Breast epithelium (tissue), 4 donors: Measurements from ENCODE around the gene MSH6. TPM values are rescaled to one million over a fixed set of nuclear protein-coding genes. Genes with fewer than 3 reads are reported as not detected.

ENCODE experiments used
- DNase-seq, 2 donors: peaks; one replicate each; pipeline ENCODE4 v3.0.0-alpha.2; 2019; ENCODE audit warnings: low spot score in 2 of 2
- H3K27ac ChIP-seq, 2 donors: fragments of 200-600 bp; sonication (generic) in 1 of 2; one replicate each; pipeline ENCODE4 v1.5.1; 2016 to 2019; ENCODE audit warnings: mild to moderate bottlenecking in 1 of 2
- H3K27me3 ChIP-seq, 2 donors: fragments of 200-600 bp; sonication (generic) in 1 of 2; one replicate each; pipeline versions ENCODE4 v1.5.1 to v1.6.0; 2017 to 2019; ENCODE audit warnings: control low read depth in 1 of 2, mild to moderate bottlenecking in 1 of 2
- H3K36me3 ChIP-seq: fragments of 200-600 bp; one replicate; pipeline ENCODE4 v1.5.1; 2019
- H3K4me1 ChIP-seq, 2 donors: fragments of 200-600 bp; sonication (generic); one replicate each; pipeline ENCODE4 v1.5.1; 2016 to 2019; ENCODE audit warnings: control low read depth in 1 of 2
- H3K4me3 ChIP-seq, 3 donors: fragments of 200-600 bp; sonication (generic); 1 replicate in 2 of 3; 2 replicates in 1 of 3; pipeline ENCODE4 v1.5.1; 2016 to 2019; ENCODE audit warnings: mild to moderate bottlenecking in 3 of 3, moderate library complexity in 2 of 3
- H3K9me3 ChIP-seq, 2 donors: fragments of 200-600 bp; sonication (generic) in 1 of 2; one replicate each; pipeline ENCODE4 v1.5.1; 2016 to 2019; ENCODE audit warnings: control low read depth in 1 of 2
- POLR2A ChIP-seq: fragments of 450-650 bp; IDR thresholded peaks from one replicate; pipeline ENCODE4 v1.6.1; 2016; ENCODE audit warnings: antibody characterized with exemption, mild to moderate bottlenecking, moderate library complexity
- POLR2AphosphoS5 ChIP-seq, 3 donors: sonication (generic); formaldehyde crosslinking; IDR thresholded peaks; one replicate each; pipeline ENCODE4 v1.6.1; 2017; ENCODE audit warnings: antibody characterized with exemption in 3 of 3
- intact Hi-C: fragments of 100-400 bp; cut with DNase I; formaldehyde crosslinking; loops from one replicate; pipeline ENCODE4 v1.15.1; 2023; ENCODE audit warnings: low total_unique reads
- total RNA-seq, 3 donors: library from RNA; depleted of rRNA; stranded (reverse); fragments of >200 nt; gene quantifications; one replicate each; pipeline ENCODE4 v1.1.0, GENCODE V29; 2016
- TF ChIP-seq, protein P1 (sequence below), 3 donors: fragments of 450-650 bp; IDR thresholded peaks; one replicate each; pipeline ENCODE4 v1.5.1; 2016 to 2017; ENCODE audit warnings: antibody characterized with exemption in 3 of 3, mild to moderate bottlenecking in 3 of 3, moderate library complexity in 3 of 3

Gene MSH6
- total RNA-seq, 3 donors from 2014 or later = 31.4 to 60.0 (median 42.6) TPM

DNA sequence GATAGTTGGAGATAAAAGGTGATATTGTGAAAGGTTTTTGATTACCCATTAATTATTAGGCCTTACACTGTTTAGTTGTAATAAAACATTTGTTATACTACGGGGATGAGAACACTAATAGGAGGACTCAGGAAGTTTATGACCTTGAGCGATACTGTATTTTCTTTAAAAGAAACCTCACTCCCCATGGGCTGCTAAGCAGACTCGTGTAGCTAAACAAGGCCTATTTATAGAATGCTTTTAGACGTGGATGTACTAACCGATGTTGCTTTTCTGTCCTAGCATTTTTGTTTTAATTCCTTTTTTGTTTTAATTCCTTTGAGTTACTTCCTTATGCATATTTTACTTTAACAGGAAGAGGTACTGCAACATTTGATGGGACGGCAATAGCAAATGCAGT is 22.9 kb downstream of the MSH6 start:
- TF ChIP-seq POLR2AphosphoS5 (IDR thresholded peaks at IDR 0.05) (no peak), POLR2A (no peak)
- TF ChIP-seq, protein P1, sequence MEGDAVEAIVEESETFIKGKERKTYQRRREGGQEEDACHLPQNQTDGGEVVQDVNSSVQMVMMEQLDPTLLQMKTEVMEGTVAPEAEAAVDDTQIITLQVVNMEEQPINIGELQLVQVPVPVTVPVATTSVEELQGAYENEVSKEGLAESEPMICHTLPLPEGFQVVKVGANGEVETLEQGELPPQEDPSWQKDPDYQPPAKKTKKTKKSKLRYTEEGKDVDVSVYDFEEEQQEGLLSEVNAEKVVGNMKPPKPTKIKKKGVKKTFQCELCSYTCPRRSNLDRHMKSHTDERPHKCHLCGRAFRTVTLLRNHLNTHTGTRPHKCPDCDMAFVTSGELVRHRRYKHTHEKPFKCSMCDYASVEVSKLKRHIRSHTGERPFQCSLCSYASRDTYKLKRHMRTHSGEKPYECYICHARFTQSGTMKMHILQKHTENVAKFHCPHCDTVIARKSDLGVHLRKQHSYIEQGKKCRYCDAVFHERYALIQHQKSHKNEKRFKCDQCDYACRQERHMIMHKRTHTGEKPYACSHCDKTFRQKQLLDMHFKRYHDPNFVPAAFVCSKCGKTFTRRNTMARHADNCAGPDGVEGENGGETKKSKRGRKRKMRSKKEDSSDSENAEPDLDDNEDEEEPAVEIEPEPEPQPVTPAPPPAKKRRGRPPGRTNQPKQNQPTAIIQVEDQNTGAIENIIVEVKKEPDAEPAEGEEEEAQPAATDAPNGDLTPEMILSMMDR (IDR thresholded peaks at IDR 0.05) = no peak
- peaks cover 4 to 11% of the 10 kb centered on the region in 2 donors for H3K9me3 ChIP-seq
- H3K27me3 ChIP-seq = no peaks in the 10 kb centered on the region
- peaks cover 21% of the 10 kb centered on the region for H3K36me3 ChIP-seq
- H3K4me1 ChIP-seq = no peaks in the 10 kb centered on the region
- H3K27ac ChIP-seq = no peak overlapping the region
- intact Hi-C loops = no loop called here
- no peak for DNase-seq
- H3K4me3 ChIP-seq = no peak overlapping the region

DNA sequence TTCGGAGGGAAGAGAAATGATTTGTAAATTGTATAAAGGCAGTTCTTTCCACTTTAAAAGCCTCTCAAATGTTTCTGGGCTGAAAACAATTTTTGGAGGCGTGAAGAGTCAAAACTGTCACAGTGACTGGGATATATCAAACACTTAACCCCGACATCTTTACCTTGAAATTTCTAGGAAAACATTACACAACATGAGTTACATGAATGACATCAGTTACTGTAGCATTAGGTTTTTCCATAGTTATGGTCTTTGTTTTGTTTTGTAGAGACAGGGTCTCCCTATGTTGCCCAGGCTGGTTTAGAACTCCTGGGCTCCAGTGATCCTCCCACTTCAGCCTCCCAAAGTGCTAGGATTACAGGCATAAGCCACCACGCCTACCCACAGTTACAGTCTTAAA is 25.7 kb downstream of the MSH6 start:
- no peak overlapping the region for H3K4me3 ChIP-seq
- H3K36me3 ChIP-seq = peaks cover 14% of the 10 kb centered on the region
- TF ChIP-seq POLR2AphosphoS5 (IDR thresholded peaks at IDR 0.05) (no peak), POLR2A (no peak)
- TF ChIP-seq, protein P1 (IDR thresholded peaks at IDR 0.05) = no peak
- no peaks in the 10 kb centered on the region for H3K4me1 ChIP-seq
- intact Hi-C loops = no loop called here
- DNase-seq = no peak
- peaks cover 0 to 3% of the 10 kb centered on the region in 2 donors for H3K9me3 ChIP-seq
- H3K27me3 ChIP-seq = no peaks in the 10 kb centered on the region
- no peak overlapping the region for H3K27ac ChIP-seq

DNA sequence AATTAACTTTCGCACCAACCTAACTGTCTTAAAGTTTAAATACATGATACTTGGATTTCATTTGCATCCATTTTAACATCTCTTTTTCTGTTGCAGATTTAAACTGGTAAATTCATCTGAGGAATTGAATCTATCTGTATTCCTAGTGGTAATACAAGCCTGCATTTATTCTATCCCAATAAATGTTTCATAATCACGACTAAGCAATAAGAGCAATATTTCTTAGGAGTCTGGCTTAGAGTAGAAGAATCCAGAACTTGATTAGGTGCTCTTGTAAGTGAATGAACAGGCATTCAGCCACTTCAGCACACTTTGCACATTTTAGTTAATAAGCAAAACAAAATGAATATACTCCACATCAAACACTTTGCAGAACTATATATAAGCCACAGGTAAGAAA is 27.0 kb downstream of the MSH6 start:
- Histone ChIP-seq H3K4me3 (no peak overlapping the region), H3K27me3 (no peaks in the 10 kb centered on the region), H3K36me3 (peaks cover 10% of the 10 kb centered on the region), H3K9me3 (no peaks in the 10 kb centered on the region), H3K4me1 (no peaks in the 10 kb centered on the region), H3K27ac (no peak overlapping the region)
- DNase-seq = no peak
- TF ChIP-seq, protein P1 (IDR thresholded peaks at IDR 0.05) = no peak
- TF ChIP-seq POLR2AphosphoS5 (IDR thresholded peaks at IDR 0.05) = no peak
- TF ChIP-seq POLR2A = no peak
- intact Hi-C loops = no loop called here

DNA sequence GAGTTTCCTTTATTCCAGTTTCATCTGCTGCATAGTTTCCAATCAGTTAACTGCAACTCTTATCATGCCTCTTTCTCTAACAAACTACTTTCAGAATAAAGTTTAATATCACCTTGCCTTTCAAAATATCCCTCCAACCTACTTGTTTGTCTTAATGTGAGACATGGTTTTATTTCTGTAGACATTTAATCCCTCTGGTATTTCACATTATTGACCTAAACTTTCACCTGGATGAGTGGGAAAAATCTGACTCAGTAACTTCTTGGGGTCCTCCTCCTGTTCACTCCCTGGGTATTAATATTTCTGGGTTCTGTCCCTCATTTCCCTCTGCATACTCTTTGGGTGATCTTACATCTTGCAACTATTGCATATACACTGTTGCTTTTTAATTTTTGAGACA is 27.9 kb downstream of the MSH6 start:
- Histone ChIP-seq H3K36me3 (peaks cover 10% of the 10 kb centered on the region), H3K4me1 (no peaks in the 10 kb centered on the region), H3K4me3 (no peak overlapping the region), H3K27ac (no peak overlapping the region), H3K9me3 (no peaks in the 10 kb centered on the region), H3K27me3 (no peaks in the 10 kb centered on the region)
- TF ChIP-seq POLR2A = no peak
- TF ChIP-seq, protein P1 (IDR thresholded peaks at IDR 0.05) = no peak
- TF ChIP-seq POLR2AphosphoS5 (IDR thresholded peaks at IDR 0.05) = no peak
- no peak for DNase-seq
- intact Hi-C loops = no loop called here

DNA sequence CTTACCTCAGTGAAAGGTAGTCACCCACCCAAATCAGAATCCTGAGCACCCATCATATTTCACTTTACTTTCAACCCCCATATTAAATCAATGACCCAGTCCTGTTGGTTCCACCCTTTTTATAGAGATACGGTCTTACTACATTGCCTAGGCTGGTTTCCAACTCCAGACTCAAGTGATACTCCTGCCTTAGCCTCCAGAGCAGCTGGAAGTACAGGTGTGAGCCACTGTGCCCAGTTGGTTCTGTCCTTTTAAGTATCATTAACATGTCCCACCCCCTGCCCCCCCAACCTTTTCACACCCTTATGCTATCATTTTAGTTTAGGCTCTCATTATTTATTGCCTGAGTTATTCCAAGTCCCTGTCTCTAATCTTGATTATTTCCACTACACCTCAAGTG is 28.7 kb downstream of the MSH6 start:
- no peak for DNase-seq
- Histone ChIP-seq H3K27ac (no peak overlapping the region), H3K4me1 (no peaks in the 10 kb centered on the region), H3K36me3 (peaks cover 10% of the 10 kb centered on the region), H3K9me3 (no peaks in the 10 kb centered on the region), H3K4me3 (no peak overlapping the region), H3K27me3 (no peaks in the 10 kb centered on the region)
- TF ChIP-seq POLR2AphosphoS5 (IDR thresholded peaks at IDR 0.05) = no peak
- no peak for TF ChIP-seq POLR2A
- TF ChIP-seq, protein P1 (IDR thresholded peaks at IDR 0.05) = no peak
- intact Hi-C loops = no loop called here
